HEK293T (cell line): ENCODE data around the gene SMAD4.
"Not testable (repeated sequence)": the region's sequence is repeated elsewhere in the genome, so short reads cannot be mapped to it uniquely, and the experiment has no call there.

ENCODE experiments used
- CTCF ChIA-PET: fragments of 350-600 bp; formaldehyde crosslinking; extraction: SDS; loops from one replicate; lab custom pipeline; 2021; ENCODE audit warnings: antibody characterized with exemption, inconsistent platforms; lab: Yijun Ruan, JAX
- POLR2A ChIA-PET: fragments of 350-600 bp; formaldehyde crosslinking; extraction: SDS; loops from one replicate; lab custom pipeline; 2020; ENCODE audit warnings: antibody characterized with exemption, inconsistent platforms; lab: Yijun Ruan, JAX
- DNase-seq: peaks from one replicate; pipeline ENCODE4 v3.0.0; 2012; ENCODE audit warnings: mixed read lengths; ENCODE audit errors: extremely low spot score
- ARNT ChIP-seq: fragments of 450-650 bp; IDR thresholded peaks from 2 replicates; pipeline ENCODE4 v1.6.1; 2017; ENCODE audit warnings: mild to moderate bottlenecking
- BHLHE40 ChIP-seq: fragments of 450-650 bp; IDR thresholded peaks from 2 replicates; pipeline ENCODE4 v1.6.1; 2016; ENCODE audit warnings: mild to moderate bottlenecking, moderate library complexity, borderline replicate concordance
- CTBP1 ChIP-seq: fragments of 450-650 bp; IDR thresholded peaks from 2 replicates; pipeline ENCODE4 v1.6.1; 2016; ENCODE audit warnings: borderline replicate concordance
- ELF4 ChIP-seq: fragments of 450-650 bp; IDR thresholded peaks from 2 replicates; pipeline ENCODE4 v1.6.1; 2017; ENCODE audit warnings: antibody characterized with exemption
- FOXA1 ChIP-seq: fragments of 450-650 bp; IDR thresholded peaks from 2 replicates; pipeline ENCODE4 v1.6.1; 2016; ENCODE audit warnings: mild to moderate bottlenecking
- FOXK2 ChIP-seq: fragments of 450-650 bp; IDR thresholded peaks from 2 replicates; pipeline ENCODE4 v1.6.1; 2016; ENCODE audit warnings: mild to moderate bottlenecking
- FOXM1 ChIP-seq: fragments of 450-650 bp; IDR thresholded peaks from 2 replicates; pipeline ENCODE4 v1.6.1; 2017; ENCODE audit warnings: mild to moderate bottlenecking, borderline replicate concordance
- HDGF ChIP-seq: fragments of 450-650 bp; IDR thresholded peaks from 2 replicates; pipeline ENCODE4 v1.6.1; 2017; ENCODE audit warnings: antibody characterized with exemption, borderline replicate concordance
- L3MBTL2 ChIP-seq: fragments of 450-650 bp; conservative IDR thresholded peaks from 2 replicates; pipeline ENCODE4 v1.6.1; 2016; ENCODE audit warnings: mild to moderate bottlenecking
- LEF1 ChIP-seq: fragments of 450-650 bp; IDR thresholded peaks from 2 replicates; pipeline ENCODE4 v1.6.1; 2017; ENCODE audit warnings: mild to moderate bottlenecking, borderline replicate concordance
- NFRKB ChIP-seq: fragments of 450-650 bp; IDR thresholded peaks from 2 replicates; pipeline ENCODE4 v1.6.1; 2016; ENCODE audit warnings: mild to moderate bottlenecking, moderate library complexity
- PKNOX1 ChIP-seq: fragments of 450-650 bp; IDR thresholded peaks from 2 replicates; pipeline ENCODE4 v1.6.1; 2016
- SP1 ChIP-seq: fragments of 450-650 bp; IDR thresholded peaks from 2 replicates; pipeline ENCODE4 v1.6.1; 2017
- SUZ12 ChIP-seq: fragments of 450-650 bp; IDR thresholded peaks from 2 replicates; pipeline ENCODE4 v1.6.1; 2016; ENCODE audit warnings: mild to moderate bottlenecking
- TARDBP ChIP-seq: fragments of 450-650 bp; IDR thresholded peaks from 2 replicates; pipeline ENCODE4 v1.6.1; 2016
- ZNF384 ChIP-seq: fragments of 450-650 bp; IDR thresholded peaks from 2 replicates; pipeline ENCODE4 v1.6.1; 2016

SMAD4 gene

GRCh38 chr18:51088410-51088809, 58.4 kb downstream of the SMAD4 start:
- no peak for DNase-seq
- CTCF ChIA-PET = no interaction called here
- TF ChIP-seq TARDBP (no peak), SP1 (no peak), LEF1 (no peak), ARNT (no peak), BHLHE40 (no peak)
- POLR2A ChIA-PET = no interaction called here

GRCh38 chr18:51089691-51090090, 59.7 kb downstream of the SMAD4 start:
- TF ChIP-seq ELF4 = no peak
- ChIA-PET POLR2A (no interaction called here), CTCF (no interaction called here)
- DNase-seq = no peak

GRCh38 chr18:51091270-51091669, 61.3 kb downstream of the SMAD4 start:
- ChIA-PET POLR2A (no interaction called here), CTCF (no interaction called here)
- no peak for DNase-seq
- TF ChIP-seq HDGF (no peak), ARNT (no peak), L3MBTL2 (no peak), LEF1 (no peak), FOXM1 (no peak), BHLHE40 (no peak), SUZ12 (no peak), PKNOX1 (no peak), SP1 (no peak), TARDBP (no peak), FOXK2 (no peak), FOXA1 (no peak), ELF4 (no peak), NFRKB (no peak)

GRCh38 chr18:51092117-51092516, 62.1 kb downstream of the SMAD4 start:
- no peak for TF ChIP-seq PKNOX1
- no peak for TF ChIP-seq FOXK2
- TF ChIP-seq NFRKB = no peak
- no peak for TF ChIP-seq SP1
- no peak for TF ChIP-seq CTBP1
- TF ChIP-seq FOXM1 = no peak
- no peak for TF ChIP-seq TARDBP
- POLR2A ChIA-PET = no interaction called here
- CTCF ChIA-PET = no interaction called here
- DNase-seq = no peak

- CTCF ChIA-PET, POLR2A ChIA-PET: not testable (repeated sequence)
Measured at GRCh38 chr18:51092967-51093366, 63.0 kb downstream of the SMAD4 start.

GRCh38 chr18:51097021-51097822, 67.2 kb downstream of the SMAD4 start:
- POLR2A ChIA-PET = no interaction called here
- CTCF ChIA-PET = no interaction called here
- DNase-seq = no peak
- no peak for TF ChIP-seq FOXK2
- TF ChIP-seq CTBP1 = no peak
- TF ChIP-seq NFRKB = no peak

More at GRCh38 chr18:51092967-51093366, 63.0 kb downstream of the SMAD4 start:
- DNase-seq = not testable (repeated sequence)

GRCh38 chr18:51098082-51098481, 68.1 kb downstream of the SMAD4 start:
- POLR2A ChIA-PET = no interaction called here
- CTCF ChIA-PET = no interaction called here
- TF ChIP-seq L3MBTL2 (no peak), FOXK2 (no peak), ARNT (no peak), FOXA1 (no peak), HDGF (no peak), ZNF384 (no peak), LEF1 (no peak), NFRKB (no peak), BHLHE40 (no peak), ELF4 (no peak), TARDBP (no peak), SP1 (no peak), SUZ12 (no peak), CTBP1 (no peak), PKNOX1 (no peak), FOXM1 (no peak)
- DNase-seq = no peak
